ENCODE measurements around the gene C1orf53. TPM values are rescaled to one million over a fixed set of nuclear protein-coding genes. Genes with fewer than 3 reads are reported as not detected.

The C1orf53 gene
- total and polyA plus RNA-seq, 2 of the 4 experiments (the other 2 are of a cell fraction), result 4.8 to 7.0 TPM

DNA sequence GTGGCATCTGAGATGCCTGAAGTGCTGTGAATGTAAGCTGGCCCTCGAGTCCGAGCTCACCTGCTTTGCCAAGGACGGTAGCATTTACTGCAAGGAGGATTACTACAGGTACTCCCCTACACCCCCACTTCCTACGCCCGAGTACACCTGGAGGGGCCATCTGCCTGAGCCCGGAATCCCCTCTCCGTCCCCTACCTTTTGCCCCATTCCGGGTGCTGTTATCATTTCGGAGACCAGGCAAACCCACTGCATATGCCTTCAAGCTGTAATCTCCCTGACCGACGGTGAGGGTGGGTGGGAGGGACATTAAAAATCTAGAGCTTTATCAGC lies 17.6 kb downstream of the C1orf53 start (continued):
- no peak for TF ChIP-seq MAZ (IDR thresholded peaks at IDR 0.05; ENCODE audit: borderline replicate concordance, low read depth, low read length)
- no peak for TF ChIP-seq BHLHE40 (IDR thresholded peaks at IDR 0.05; ENCODE audit: low read depth, low read length)

DNA sequence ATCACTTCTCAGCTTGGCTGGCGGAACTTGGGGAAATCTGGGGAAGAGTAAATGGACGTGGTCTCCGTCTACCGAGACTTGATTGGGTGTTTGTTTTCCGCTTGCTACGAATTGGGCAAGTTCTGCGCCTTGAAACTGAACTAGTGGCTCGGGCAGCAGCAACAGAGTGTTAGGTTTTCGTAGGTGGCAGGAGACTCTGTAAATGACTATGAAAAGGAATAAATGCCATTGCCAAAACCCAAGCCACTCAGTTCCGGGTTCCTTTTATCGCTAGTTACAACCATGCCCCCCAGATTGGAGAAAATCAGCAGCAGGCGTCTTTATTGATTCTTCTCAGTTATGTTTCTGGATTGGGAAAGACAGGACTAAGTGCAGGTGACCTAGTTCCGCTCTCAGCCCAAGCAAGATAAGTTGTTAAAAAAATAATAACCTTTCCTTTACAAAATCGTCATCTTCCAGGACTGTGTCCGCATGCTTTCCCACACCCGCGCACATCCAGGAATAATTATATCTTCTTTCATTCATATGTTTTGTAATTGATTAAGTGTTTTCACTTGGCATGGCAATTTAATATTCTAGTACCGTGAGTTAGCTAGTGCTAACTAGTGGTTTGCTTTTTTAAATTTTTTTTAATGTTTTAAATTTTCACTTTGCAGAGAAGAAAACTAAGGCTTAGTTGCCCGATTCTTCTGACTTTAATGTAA lies 18.1 kb downstream of the C1orf53 start:
- Histone ChIP-seq H3K9ac (ENCODE audit: low read depth, low read length) (no peak overlapping the region), H4K91ac (ENCODE audit: insufficient read depth, low read depth, low read length) (no peak overlapping the region), H3K23ac (ENCODE audit: low read depth, low read length) (no peak overlapping the region), H3K4me3 (ENCODE audit: insufficient read depth, low read depth, low read length) (no peak overlapping the region), H3K4me2 (ENCODE audit: low read depth, low read length) (no peak overlapping the region), H3K56ac (ENCODE audit: extremely low read depth, insufficient read depth, low read length) (no peak overlapping the region), H3K79me1 (ENCODE audit: low read depth in 1 of 2, low read length in 2 of 2) (no peaks in the 10 kb centered on the region), H2AK5ac (ENCODE audit: low read depth, low read length) (no peak overlapping the region), H2BK120ac (ENCODE audit: low read depth, low read length) (no peak overlapping the region), H2AK9ac (replicated peaks; ENCODE audit: low read depth, low read length, poor library complexity) (no peak overlapping the region), H3K14ac (replicated peaks; ENCODE audit: low read depth, low read length) (no peak overlapping the region), H2BK20ac (ENCODE audit: low read depth, low read length) (no peak overlapping the region), H3K36me3 (ENCODE audit: control insufficient read depth, insufficient read depth, low read length) (no peaks in the 10 kb centered on the region), H2BK15ac (ENCODE audit: low read depth, low read length) (no peak overlapping the region), H3K9me3 (ENCODE audit: control insufficient read depth, insufficient read depth, low read length) (peaks cover 3% of the 10 kb centered on the region; the same call in 1 of the 2 replicates), H3K27me3 (ENCODE audit: control insufficient read depth, insufficient read depth, low read length) (peaks cover 80% of the 10 kb centered on the region), H4K5ac (ENCODE audit: low read depth, low read length) (no peak overlapping the region), H3K4ac (ENCODE audit: low read depth, low read length) (no peak overlapping the region), H4K8ac (ENCODE audit: low read depth in 2 of 2, low read length in 2 of 2) (no peak overlapping the region), H3K18ac (ENCODE audit: low read depth, low read length) (no peak overlapping the region), H3K27ac (ENCODE audit: insufficient read depth, low read length) (no peak overlapping the region), H2AFZ (replicated peaks; ENCODE audit: low read length, poor library complexity) (no peak overlapping the region), H3K9me1 (ENCODE audit: insufficient read depth, low read length) (no peaks in the 10 kb centered on the region), H2BK5ac (ENCODE audit: low read depth, low read length, poor library complexity, severe bottlenecking) (no peak overlapping the region), H3K4me1 (ENCODE audit: control insufficient read depth, insufficient read depth, low read length) (no peaks in the 10 kb centered on the region; the same call in 1 of the 2 replicates), H4K20me1 (ENCODE audit: insufficient read depth, low read length) (peaks cover 5% of the 10 kb centered on the region; the same call in 1 of the 2 replicates)
- no peak for ATAC-seq (ENCODE audit: low read depth)
- BruUV-seq (replicated peaks), result no TSS peak
- in situ Hi-C loops (cut with MboI; ENCODE audit: low sequenced_read_pairs) (loop anchor here (5.0 to 25.0 kb wide), 3 partner anchors 303 to 767 kb away; no protein-coding TSS in a partner anchor), intact Hi-C loops (cut with micrococcal nuclease) (loop anchor here (5.0 kb wide), 1 partner anchor 547 kb away; no protein-coding TSS in a partner anchor), dilution Hi-C loops (cut with HindIII; ENCODE audit: low sequenced_read_pairs, unreplicated experiment) (no loop called here)
- CTCF ChIA-PET, result no interaction called here
- no peak for DNase-seq
- 8% methylated on average over 4 of the region's 19 CpGs; no CpG with 5 or more reads in 1 of the 2 experiments for WGBS, 2 experiments (ENCODE audit: extremely low coverage in 2 of 2, insufficient read length in 1 of 2)
- no peak for TF ChIP-seq POLR2A (IDR thresholded peaks at IDR 0.05; ENCODE audit: low read depth, low read length)
- TF ChIP-seq FOS (IDR thresholded peaks at IDR 0.05; ENCODE audit: low read depth, low read length), result no peak
- TF ChIP-seq, protein P1, sequence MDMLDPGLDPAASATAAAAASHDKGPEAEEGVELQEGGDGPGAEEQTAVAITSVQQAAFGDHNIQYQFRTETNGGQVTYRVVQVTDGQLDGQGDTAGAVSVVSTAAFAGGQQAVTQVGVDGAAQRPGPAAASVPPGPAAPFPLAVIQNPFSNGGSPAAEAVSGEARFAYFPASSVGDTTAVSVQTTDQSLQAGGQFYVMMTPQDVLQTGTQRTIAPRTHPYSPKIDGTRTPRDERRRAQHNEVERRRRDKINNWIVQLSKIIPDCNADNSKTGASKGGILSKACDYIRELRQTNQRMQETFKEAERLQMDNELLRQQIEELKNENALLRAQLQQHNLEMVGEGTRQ (IDR thresholded peaks at IDR 0.05; ENCODE audit: low read depth, low read length), result no peak
- no peak for TF ChIP-seq RFX5 (IDR thresholded peaks at IDR 0.05; ENCODE audit: low read depth, low read length)
- no peak for TF ChIP-seq CHD1 (IDR thresholded peaks at IDR 0.05; ENCODE audit: low read depth, low read length)
- TF ChIP-seq NFE2L2 (IDR thresholded peaks at IDR 0.05; ENCODE audit: low read depth, low read length), result no peak
- TF ChIP-seq, protein P2, sequence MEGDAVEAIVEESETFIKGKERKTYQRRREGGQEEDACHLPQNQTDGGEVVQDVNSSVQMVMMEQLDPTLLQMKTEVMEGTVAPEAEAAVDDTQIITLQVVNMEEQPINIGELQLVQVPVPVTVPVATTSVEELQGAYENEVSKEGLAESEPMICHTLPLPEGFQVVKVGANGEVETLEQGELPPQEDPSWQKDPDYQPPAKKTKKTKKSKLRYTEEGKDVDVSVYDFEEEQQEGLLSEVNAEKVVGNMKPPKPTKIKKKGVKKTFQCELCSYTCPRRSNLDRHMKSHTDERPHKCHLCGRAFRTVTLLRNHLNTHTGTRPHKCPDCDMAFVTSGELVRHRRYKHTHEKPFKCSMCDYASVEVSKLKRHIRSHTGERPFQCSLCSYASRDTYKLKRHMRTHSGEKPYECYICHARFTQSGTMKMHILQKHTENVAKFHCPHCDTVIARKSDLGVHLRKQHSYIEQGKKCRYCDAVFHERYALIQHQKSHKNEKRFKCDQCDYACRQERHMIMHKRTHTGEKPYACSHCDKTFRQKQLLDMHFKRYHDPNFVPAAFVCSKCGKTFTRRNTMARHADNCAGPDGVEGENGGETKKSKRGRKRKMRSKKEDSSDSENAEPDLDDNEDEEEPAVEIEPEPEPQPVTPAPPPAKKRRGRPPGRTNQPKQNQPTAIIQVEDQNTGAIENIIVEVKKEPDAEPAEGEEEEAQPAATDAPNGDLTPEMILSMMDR (conservative IDR thresholded peaks at IDR 0.05; ENCODE audit: low read depth, low read length), result no peak
- TF ChIP-seq MAZ (IDR thresholded peaks at IDR 0.05; ENCODE audit: borderline replicate concordance, low read depth, low read length), result no peak
- no peak for TF ChIP-seq RAD21 (IDR thresholded peaks at IDR 0.05; ENCODE audit: low read length)
- TF ChIP-seq BHLHE40 (IDR thresholded peaks at IDR 0.05; ENCODE audit: low read depth, low read length), result no peak
- POLR2A ChIA-PET (ENCODE audit: unreplicated experiment), result no interaction called here
